Suprapubic skin (tissue), 3 donors: Measurements from ENCODE around the gene RBBP8NL.

Experiments
- POLR2A ChIP-seq, 2 donors: fragments of 450-650 bp; IDR thresholded peaks; one replicate each; pipeline ENCODE4 v1.6.1; 2017; ENCODE audit warnings: antibody characterized with exemption in 2 of 2, mild to moderate bottlenecking in 2 of 2, moderate library complexity in 2 of 2
- TF ChIP-seq, protein P1 (sequence below), 2 donors: fragments of 200-600 bp in 1 of 2; fragments of 450-650 bp in 1 of 2; sonication (generic) in 1 of 2; IDR thresholded peaks; one replicate each; pipeline ENCODE4 v1.5.1; 2016 to 2019; ENCODE audit warnings: antibody characterized with exemption in 2 of 2, mild to moderate bottlenecking in 1 of 2, moderate library complexity in 1 of 2

DNA sequence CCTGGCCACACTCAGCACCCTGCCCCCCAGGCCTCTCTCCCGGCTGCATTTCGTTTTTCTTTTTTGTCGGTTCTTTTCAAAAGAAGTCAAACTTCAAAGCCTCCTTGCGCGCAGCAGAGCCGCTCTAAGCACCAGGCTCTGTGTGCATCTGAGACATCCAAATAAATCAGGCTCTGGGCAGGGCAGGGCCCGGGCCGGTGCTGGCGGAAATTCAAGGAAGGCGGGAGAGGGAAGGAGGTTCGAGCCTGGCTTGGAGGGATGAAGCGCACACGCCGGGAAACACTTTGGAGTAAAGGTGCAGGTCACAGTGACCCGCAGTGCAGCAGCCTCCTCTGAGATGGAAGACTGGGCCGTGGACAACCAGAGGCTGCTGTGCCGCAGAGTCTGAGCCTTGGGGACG is 42.7 kb upstream of the RBBP8NL start:
- TF ChIP-seq, protein P1, sequence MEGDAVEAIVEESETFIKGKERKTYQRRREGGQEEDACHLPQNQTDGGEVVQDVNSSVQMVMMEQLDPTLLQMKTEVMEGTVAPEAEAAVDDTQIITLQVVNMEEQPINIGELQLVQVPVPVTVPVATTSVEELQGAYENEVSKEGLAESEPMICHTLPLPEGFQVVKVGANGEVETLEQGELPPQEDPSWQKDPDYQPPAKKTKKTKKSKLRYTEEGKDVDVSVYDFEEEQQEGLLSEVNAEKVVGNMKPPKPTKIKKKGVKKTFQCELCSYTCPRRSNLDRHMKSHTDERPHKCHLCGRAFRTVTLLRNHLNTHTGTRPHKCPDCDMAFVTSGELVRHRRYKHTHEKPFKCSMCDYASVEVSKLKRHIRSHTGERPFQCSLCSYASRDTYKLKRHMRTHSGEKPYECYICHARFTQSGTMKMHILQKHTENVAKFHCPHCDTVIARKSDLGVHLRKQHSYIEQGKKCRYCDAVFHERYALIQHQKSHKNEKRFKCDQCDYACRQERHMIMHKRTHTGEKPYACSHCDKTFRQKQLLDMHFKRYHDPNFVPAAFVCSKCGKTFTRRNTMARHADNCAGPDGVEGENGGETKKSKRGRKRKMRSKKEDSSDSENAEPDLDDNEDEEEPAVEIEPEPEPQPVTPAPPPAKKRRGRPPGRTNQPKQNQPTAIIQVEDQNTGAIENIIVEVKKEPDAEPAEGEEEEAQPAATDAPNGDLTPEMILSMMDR (IDR thresholded peaks at IDR 0.05), result no peak
- TF ChIP-seq POLR2A (IDR thresholded peaks at IDR 0.05), result no peak
